DOHH2 (cell line): ENCODE data around the gene CD274.

Source experiments
- H3F3A ChIP-seq: fragments of 200-600 bp; sonication (generic), shearing (Covaris generic); 2 replicates; pipeline ENCODE4 v1.6.0; 2016; ENCODE audit warnings: antibody characterized with exemption, mild to moderate bottlenecking; ENCODE audit not compliant: control insufficient read depth, insufficient read depth
- H3K27ac ChIP-seq: fragments of 200-600 bp; sonication (generic); 2 replicates; pipeline ENCODE4 v1.5.1; 2014; ENCODE audit warnings: low read depth, mild to moderate bottlenecking, low read length, moderate library complexity
- H3K27me3 ChIP-seq: fragments of 200-600 bp; sonication (generic); 2 replicates; pipeline ENCODE4 v1.6.1; 2014; ENCODE audit warnings: mild to moderate bottlenecking, low read length, mixed read lengths; ENCODE audit not compliant: control insufficient read depth
- H3K36me3 ChIP-seq: fragments of 200-600 bp; sonication (generic); 2 replicates; pipeline ENCODE4 v1.6.1; 2014; ENCODE audit warnings: mild to moderate bottlenecking, low read length, moderate library complexity, mixed read lengths; ENCODE audit not compliant: control insufficient read depth
- H3K4me1 ChIP-seq: fragments of 200-600 bp; sonication (generic); 2 replicates; pipeline ENCODE4 v1.6.1; 2014; ENCODE audit warnings: mild to moderate bottlenecking, low read length, mixed read lengths; ENCODE audit not compliant: control insufficient read depth
- H3K4me2 ChIP-seq: fragments of 200-600 bp; sonication (generic); 2 replicates; pipeline ENCODE4 v1.6.0; 2014; ENCODE audit warnings: mild to moderate bottlenecking, low read length, moderate library complexity
- H3K4me3 ChIP-seq: fragments of 200-600 bp; sonication (generic); 2 replicates; pipeline ENCODE4 v1.5.1; 2014; ENCODE audit warnings: mild to moderate bottlenecking, low read length, mixed read lengths
- H3K79me2 ChIP-seq: fragments of 200-600 bp; sonication (generic); 2 replicates; pipeline ENCODE4 v1.6.1; 2014; ENCODE audit warnings: mild to moderate bottlenecking, low read length, mixed read lengths; ENCODE audit not compliant: control insufficient read depth
- H3K9me2 ChIP-seq: fragments of 200-600 bp; sonication (generic); replicated peaks from 2 replicates; pipeline ENCODE4 v1.6.1; 2014; ENCODE audit warnings: mild to moderate bottlenecking, low read length, mixed read lengths; ENCODE audit not compliant: control insufficient read depth
- H3K9me3 ChIP-seq: fragments of 200-600 bp; sonication (generic); 2 replicates; pipeline ENCODE4 v1.6.1; 2014; ENCODE audit warnings: antibody characterized with exemption, low read length, mixed read lengths; ENCODE audit not compliant: control insufficient read depth, insufficient read depth
- H4K20me1 ChIP-seq: fragments of 200-600 bp; sonication (generic); 2 replicates; pipeline ENCODE4 v1.6.0; 2014; ENCODE audit warnings: low read depth, mild to moderate bottlenecking, antibody characterized with exemption, low read length, moderate library complexity; ENCODE audit not compliant: control insufficient read depth, insufficient read depth
- CTCF ChIP-seq: fragments of 200-600 bp; sonication (generic); IDR thresholded peaks from one replicate; pipeline ENCODE4 v1.5.1; 2014; ENCODE audit warnings: antibody characterized with exemption, mild to moderate bottlenecking, low read depth, low read length; ENCODE audit not compliant: poor library complexity, severe bottlenecking
- EZH2phosphoT487 ChIP-seq: fragments of 200-600 bp; sonication (generic); IDR thresholded peaks from 2 replicates; pipeline ENCODE4 v1.6.1; 2017; ENCODE audit warnings: borderline replicate concordance, mild to moderate bottlenecking, antibody characterized with exemption, low read length, moderate library complexity, mixed read lengths

Gene CD274

DNA sequence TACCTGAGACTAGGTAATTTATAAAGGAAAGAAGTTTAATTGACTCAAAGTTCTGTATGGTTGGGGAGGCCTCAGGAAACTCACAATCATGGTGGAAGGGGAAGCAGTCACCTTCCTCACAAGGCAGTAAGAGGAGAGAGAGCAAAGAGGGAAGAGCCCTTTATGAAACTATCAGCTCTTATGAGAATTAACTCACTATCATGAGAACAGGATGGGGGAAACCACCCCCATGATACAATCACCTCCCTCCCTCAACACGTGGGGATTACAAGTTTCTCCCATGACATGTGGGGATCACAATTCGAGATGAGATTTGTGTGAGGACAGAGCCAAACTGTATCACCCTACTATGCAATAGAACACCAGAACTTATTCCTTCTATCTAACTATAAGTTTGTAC is 27.9 kb downstream of the CD274 start:
- TF ChIP-seq EZH2phosphoT487 = no peak
- TF ChIP-seq CTCF = no peak
- no peaks in the 10 kb centered on the region for H3K79me2 ChIP-seq
- no peak overlapping the region for H3K4me2 ChIP-seq
- H4K20me1 ChIP-seq = no peaks in the 10 kb centered on the region
- H3F3A ChIP-seq = no peaks in the 10 kb centered on the region
- no peaks in the 10 kb centered on the region for H3K36me3 ChIP-seq
- H3K27me3 ChIP-seq = no peaks in the 10 kb centered on the region
- H3K9me2 ChIP-seq = no peaks in the 10 kb centered on the region
- H3K4me3 ChIP-seq = no peak overlapping the region
- H3K4me1 ChIP-seq = peaks cover 7% of the 10 kb centered on the region
- no peak overlapping the region for H3K27ac ChIP-seq
- H3K9me3 ChIP-seq = no peaks in the 10 kb centered on the region

GRCh38 chr9:5479994-5480694 is 29.8 kb downstream of the CD274 start:
- H3K36me3 ChIP-seq = no peaks in the 10 kb centered on the region
- no peak overlapping the region for H3K27ac ChIP-seq
- no peak for TF ChIP-seq EZH2phosphoT487
- no peak for TF ChIP-seq CTCF
- H3K4me2 ChIP-seq = no peak overlapping the region
- H3K9me3 ChIP-seq = no peaks in the 10 kb centered on the region
- H3K4me1 ChIP-seq = peaks cover 10% of the 10 kb centered on the region
- no peaks in the 10 kb centered on the region for H3F3A ChIP-seq
- no peaks in the 10 kb centered on the region for H4K20me1 ChIP-seq
- H3K27me3 ChIP-seq = no peaks in the 10 kb centered on the region
- no peaks in the 10 kb centered on the region for H3K79me2 ChIP-seq
- no peak overlapping the region for H3K4me3 ChIP-seq
- H3K9me2 ChIP-seq = no peaks in the 10 kb centered on the region

- H3K27ac ChIP-seq = no peak overlapping the region
- TF ChIP-seq EZH2phosphoT487 = no peak
- no peak for TF ChIP-seq CTCF
- no peak overlapping the region for H3K4me3 ChIP-seq
- H4K20me1 ChIP-seq = no peaks in the 10 kb centered on the region
- H3K79me2 ChIP-seq = no peaks in the 10 kb centered on the region
- H3K9me2 ChIP-seq = no peaks in the 10 kb centered on the region
- H3K4me1 ChIP-seq = peaks cover 10% of the 10 kb centered on the region
- H3K4me2 ChIP-seq = no peak overlapping the region
- H3F3A ChIP-seq = no peaks in the 10 kb centered on the region
- H3K9me3 ChIP-seq = no peaks in the 10 kb centered on the region
- no peaks in the 10 kb centered on the region for H3K36me3 ChIP-seq
- no peaks in the 10 kb centered on the region for H3K27me3 ChIP-seq
Measured at GRCh38 chr9:5480919-5481318, 30.6 kb downstream of the CD274 start.
